GM03348 (cell line): ENCODE measurements around the gene PLEKHA6.

Experiments
- DNase-seq: peaks from one replicate; pipeline ENCODE4 v3.0.0; 2012; ENCODE audit warnings: low spot score

The PLEKHA6 gene

DNA sequence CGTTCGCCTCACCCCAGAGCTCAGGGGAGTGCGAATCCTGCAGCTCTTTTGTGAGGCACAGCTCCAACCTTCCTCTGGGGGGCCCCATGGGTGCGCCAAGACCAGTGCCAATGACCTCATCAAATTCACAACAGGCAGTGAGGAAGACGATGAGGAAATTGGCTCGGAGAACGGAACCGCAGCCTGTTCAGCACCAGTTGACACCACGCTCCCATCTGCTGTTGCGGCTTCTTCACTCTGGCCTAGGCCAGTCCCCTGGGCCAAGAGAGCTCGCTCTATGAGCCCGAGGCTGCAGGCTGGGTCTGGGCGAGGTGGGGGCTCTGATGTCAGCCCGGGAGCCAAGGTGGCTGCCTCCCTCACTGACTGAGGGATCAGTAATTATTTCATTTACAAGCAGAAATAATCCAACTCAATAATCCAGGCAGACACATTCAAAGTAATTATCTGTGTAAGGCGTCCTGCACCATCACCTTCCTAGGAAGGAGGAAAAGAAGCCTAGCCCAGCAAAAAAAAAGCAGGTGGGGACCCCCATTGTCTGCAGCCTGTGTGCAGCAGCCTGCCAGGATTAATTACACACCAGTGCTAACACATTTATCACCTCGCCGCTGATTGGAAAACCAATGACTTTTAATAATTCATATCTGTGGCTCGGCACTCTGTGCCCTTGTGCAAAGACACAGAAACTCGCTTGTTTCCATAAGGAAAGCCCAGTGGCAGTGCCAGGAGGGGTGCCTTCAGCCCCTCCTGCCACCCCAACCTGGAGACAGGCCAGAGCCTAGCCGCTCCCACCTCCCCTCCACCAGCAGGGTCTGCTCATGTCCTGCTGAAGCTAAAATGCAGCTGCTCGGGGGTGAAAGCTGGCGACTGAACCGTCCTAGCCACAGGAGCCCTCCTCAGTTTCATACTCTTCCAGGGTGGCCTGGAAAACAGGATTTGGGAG lies 1.9 kb downstream of the PLEKHA6 start:
- no peak for DNase-seq

DNA sequence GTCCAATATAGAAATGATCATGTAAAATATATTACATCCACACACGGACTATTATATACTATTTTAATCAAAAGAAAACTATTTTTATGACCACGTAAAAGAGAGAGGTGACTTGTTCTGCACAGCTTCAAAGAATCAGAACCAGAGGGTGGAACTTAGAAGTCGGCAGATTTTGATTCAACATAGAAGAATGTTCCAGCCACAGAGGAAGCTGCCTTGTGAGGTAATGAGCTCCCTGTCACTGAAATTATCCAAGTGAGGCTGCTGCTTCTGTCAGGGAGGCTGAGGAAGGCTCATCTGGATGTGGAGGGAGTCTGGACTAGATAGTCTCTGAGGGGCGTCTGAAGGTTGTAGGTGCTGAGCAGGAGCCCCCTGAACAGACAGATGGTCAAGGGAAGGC lies 2.7 kb downstream of the PLEKHA6 start:
- peak; percentile 28 for DNase-seq

DNA sequence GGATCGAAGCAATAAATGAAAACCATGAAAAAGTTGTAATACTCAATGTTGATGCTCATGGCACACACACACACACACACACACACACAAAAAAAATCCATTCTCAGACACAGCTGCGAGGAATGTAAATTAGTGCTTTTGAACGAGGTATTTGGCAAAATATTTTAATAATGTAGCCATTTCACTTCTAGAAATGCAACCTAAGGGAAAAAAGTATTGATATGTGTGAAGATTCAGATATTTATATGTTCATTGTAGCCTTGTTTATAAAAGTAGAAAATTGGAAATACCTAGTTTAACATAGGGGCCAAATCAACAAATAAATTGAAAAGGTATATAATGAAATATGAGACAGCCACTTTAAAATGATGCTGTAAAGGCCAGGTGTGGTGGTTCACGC lies 3.8 kb downstream of the PLEKHA6 start:
- DNase-seq, result no peak

DNA sequence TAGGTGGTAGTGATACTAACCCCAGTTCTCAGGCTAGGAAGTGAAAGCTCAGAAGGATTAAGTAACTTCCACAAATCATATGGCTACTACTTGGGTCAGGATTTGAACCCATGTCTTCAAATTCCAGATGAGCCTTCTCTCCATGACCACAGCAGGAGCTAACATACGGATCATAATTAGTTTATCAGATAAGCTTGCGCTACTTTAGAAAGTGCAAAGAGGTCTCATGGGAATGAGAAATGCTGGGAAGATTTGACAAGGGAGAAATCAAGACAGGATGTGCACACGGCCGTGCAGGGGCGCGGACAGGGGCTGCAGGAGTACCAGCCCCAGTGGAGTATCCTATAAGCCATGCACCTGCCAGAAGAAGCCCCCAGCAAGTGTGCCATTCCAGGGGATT lies 5.2 kb downstream of the PLEKHA6 start:
- DNase-seq, result no peak

DNA sequence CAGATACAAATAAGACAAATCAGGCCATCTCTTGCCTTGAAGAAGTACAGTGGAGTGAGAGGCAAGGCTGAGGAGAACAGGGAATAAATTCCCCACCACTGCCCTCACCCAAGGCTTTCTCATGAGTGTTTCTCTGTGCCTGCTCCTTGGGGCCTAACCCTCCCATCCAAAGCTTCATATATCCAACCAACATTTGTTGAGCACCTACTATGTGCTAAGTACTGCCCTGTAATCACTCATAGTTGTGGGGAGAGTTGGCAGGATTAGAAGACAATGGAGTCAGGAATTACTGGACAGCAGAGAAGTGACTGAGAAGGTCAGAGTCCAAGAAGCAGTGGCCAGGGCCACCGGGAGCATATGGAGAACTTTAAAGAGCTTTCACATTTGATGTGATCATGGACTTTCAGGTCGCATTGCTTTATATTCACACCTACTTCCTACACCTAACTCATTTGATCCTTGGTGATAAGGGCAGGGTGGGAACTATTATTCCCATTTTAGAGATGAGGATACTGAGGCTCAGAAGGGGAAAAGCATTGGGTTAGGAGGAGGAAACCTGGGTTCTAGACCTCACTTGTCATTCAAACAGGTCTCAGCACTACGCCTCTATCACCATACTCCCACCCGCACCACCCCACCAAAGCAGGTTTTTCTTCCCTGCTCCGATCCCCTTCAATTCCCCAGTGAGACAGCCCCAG lies 6.4 kb downstream of the PLEKHA6 start:
- no peak for DNase-seq

DNA sequence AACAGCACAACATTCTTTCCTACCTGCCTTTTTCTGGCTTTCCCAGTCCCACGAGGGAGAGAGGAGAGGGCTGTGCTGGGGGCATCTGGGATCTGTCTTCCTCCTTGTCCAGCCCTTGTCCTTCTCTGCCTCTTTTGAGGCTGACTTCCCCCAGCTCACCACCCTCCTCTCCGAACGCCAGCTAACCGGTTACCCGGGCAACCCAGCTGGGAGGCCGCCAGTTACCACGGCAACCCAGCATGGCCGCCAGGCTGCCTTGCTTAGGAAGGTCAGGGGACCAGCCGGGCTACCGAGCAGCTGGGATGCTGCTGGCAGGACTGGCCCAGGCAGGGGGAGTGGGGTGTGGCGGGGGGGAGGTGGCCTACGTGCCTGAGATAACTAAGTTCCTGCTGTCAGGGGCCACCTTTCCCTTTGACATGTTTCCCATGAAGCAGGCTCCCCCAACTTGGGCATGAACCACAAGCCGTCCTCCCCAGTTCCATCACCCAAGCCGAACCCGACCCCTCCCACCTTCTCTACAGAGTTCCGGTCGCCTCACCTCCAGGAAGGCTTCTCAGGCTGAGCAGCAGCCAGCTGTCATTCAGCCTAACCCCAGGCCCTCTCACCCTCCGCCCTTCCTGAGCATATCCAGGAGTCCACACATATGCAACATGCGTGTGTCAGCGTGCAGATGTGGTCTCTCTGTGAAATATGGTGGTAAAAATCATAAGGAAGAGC lies 8.7 kb downstream of the PLEKHA6 start:
- DNase-seq, result peak; percentile 62

DNA sequence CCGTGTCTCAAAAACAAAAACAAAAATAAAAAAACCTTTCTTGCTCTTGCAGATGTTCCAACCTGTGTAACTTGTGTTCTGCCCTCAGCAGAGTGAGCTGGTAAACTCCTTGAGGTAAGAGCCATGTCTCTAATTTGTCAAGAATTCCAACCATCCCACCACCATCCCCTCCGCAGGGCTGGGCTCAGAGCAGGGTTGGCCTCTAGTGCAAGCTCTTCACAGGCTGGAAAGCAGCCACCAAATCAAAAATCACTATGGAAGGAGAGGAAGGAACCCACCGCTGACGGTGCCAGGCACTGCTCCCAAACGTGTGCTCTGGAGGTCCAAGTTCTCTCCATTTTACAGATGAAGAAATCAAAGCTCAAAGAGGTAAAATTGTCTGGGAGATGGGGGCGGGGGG lies 9.4 kb downstream of the PLEKHA6 start:
- DNase-seq, result no peak

DNA sequence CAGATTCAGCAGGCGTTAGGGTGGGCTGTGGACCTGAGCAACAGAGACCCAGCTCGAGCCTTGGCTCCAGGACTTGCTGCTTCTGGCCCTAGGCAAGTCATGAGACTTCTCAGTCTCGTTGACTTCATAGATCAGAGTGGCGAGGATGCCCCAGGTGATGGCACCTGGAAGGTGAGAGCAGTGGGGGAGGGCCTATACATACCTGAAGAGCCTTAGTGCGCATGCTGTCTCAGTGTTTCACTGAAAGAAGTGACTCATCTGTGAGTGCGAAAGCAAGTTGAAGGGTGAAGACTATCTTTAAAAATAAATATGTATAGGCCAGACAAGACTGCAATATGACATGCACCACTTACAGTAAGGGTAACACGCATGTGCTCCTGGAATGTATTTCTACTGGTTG lies 10.1 kb downstream of the PLEKHA6 start:
- DNase-seq, result no peak

DNA sequence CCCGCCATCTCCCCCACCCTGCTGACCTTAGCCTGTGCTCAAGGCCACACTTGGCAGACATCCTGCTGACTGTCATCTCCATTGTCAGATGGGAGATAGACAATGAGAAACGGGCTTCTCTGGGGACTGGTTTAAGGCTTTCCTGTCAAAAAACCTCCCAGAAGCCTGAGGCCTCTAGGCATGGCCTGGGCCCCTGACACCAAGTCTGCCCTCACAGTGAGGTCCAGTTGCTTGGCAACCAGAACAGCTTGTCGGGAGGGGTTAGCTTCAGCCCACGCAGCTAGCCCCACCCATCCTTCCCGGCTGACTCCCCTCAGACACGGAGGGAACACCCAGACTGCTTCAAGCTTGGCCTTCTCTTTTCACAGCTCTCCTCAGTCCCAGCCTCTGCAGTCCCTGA lies 11.0 kb downstream of the PLEKHA6 start:
- DNase-seq, result peak; percentile 67

DNA sequence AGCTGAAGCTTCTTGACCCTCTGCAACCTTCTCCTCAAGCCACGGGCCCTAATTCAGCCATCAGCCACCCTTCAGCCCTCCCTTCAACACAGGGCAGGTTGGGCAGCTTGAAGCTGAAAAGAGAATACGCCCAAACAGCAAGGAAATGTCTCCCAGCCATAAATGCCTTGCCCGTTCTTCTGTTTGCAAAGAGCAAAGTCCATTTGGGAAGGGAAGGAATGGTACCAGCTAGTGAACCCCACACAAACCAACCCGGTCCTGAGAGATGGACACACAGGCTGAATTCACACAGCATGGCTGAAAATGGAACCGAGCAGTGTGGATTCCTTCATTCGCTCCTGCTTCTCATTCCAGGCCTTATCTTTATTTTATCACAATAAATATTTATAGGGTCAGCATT lies 11.5 kb downstream of the PLEKHA6 start:
- no peak for DNase-seq

DNA sequence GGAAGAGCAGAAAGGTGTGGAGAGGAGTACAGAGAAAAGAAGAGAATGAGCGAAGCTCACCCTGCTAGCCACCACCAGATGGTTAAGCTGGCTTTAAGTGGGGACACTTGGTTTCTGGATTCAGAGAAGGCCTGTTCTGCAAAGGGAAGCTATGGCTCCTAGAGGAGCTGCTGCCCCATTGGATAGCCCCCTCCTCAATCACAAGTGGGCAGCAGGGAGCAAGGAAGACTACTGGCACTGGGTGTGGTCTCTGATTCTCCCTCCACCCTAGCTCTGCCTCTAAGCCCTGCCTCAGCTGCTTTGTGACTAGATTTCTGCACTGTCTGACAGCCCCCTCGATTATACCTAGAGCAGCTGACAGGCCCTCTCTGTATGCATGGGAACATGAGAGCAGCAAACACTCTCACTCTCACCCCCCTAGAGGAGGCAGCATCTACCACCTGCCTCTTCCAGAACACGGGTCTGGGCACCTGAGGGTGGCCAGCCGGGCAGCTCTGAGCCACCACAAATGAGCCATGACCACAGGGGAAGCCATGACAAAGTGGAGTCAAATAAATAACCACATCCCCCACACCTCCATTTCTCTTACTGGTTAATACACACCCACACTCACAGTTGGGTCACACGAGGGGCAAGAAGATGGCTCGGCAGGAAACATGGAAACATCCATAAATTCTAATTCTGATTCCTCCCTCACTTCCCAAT lies 13.6 kb downstream of the PLEKHA6 start:
- no peak for DNase-seq

DNA sequence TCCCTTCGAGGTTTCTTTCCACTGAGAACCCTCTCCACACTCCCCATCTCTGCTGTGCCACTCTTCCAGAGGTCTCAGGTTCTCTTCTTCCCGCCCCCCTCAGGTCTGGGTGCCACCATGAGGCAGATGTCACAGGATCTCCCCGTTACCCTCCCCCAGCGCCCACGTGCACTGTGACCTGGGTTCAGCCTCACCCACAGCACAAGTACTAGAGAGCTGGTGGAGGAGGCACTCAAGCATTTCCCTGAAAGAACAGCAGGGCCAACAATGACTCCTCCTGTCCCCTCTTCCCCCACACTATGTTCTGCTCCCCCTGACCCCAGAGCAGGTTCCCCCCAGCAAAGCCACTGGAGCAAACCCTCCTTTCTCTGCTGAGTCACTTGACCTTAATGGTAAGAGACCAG lies 14.3 kb downstream of the PLEKHA6 start:
- DNase-seq, result no peak

DNA sequence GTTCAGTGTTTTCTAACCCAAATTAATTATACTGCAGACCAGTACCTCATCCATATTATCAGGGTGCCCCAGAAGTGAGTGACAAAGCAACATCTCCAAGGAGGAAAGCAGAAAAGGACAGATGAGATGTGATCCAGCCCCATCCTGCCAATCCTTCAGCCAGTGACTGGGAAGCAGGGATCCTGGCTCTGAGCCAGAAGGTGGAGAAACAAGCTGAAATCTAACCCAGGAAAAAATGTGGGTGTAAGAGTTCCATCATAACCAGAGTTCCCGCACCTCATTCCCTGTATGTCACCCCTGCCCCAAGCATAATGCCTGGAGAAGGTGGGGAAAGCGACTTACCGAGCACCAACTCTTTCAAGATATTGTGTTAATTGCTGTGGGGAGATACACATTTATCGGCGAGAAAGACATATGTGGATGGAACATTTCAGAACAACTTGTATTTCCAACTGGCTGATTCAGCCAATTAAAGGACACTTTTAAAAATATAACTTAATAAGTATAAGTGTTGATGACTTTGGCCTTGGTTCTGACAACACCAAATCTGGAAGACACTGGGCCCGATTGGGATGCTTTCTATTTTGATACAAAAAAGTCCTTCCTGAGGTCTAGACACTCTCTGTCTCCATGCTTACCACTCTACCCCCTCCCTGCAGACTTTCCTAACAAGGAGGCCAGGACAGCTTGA lies 14.9 kb downstream of the PLEKHA6 start:
- no peak for DNase-seq

DNA sequence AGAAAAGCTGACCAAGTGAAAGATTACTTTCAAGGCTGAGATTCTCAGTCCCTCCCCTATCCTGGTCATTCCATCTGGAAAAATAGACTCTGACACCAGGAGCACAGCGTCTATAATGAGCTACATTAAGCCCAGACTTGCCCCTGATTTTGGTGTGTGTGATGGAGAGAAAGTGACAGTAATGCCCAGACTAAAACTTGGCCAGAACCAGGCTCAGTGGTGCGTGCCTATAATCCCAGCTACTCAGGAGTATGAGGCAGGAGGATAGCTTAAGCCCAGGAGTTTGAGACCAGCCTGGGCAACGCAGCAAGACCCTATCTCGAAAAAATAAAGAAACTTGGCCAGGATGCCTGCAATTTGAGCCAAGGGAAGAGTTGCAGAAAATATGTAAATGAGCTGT lies 15.9 kb downstream of the PLEKHA6 start:
- DNase-seq, result no peak

DNA sequence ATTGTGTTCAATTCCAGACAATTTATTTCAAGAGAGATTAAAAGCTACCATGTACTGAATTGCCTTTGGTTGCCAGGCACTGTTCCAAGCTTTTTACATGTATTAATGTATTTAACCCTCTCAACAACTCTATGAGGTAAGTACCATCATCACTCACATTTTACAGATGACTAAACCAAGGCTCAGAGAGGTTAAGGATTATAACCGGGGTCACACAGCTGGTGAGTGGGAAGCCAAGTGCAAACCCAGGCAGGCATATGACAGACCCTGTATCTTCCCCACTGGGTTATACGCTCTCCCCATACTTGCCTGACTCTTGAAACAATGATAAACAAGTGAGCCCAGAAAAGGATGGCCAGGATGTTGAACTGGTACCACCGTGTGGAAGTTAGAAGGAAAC lies 16.5 kb downstream of the PLEKHA6 start:
- no peak for DNase-seq

DNA sequence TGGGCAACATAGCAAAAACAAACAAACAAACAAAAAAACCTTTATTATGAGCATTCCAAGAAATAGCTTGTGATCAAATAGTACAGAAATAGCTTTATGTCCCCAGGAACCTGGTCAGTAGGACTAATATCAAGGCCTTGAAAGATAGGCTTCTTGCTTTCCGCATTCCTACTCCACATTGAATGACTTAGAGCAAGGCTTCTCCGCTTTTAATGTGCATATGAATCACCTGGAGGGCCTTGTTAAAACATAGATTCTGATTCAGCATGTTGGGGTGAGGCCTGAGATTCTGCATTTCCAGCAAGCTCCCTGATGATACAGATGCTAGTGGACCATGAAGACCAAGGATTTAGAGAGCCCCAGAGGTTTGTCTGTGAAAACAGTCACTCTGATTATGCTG lies 17.4 kb downstream of the PLEKHA6 start:
- no peak for DNase-seq

DNA sequence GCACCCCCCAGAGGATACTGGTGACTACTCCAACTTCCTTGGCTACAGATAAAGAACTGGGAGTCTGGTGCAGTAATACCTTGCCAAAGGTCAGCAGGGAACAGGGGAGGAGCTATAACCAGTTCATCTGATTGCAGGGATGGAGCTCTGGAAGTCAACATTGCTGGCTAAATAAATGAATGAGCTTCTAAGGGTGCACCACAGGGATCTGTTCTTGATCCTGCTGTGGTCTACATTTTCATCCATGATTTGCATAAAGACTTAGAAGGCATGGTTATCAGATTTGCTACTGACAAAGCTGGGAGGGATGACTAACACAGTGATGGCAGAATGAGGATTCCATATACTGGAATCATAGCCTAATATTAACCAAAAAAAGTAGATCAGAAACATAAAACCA lies 18.3 kb downstream of the PLEKHA6 start:
- DNase-seq, result peak; percentile 21

DNA sequence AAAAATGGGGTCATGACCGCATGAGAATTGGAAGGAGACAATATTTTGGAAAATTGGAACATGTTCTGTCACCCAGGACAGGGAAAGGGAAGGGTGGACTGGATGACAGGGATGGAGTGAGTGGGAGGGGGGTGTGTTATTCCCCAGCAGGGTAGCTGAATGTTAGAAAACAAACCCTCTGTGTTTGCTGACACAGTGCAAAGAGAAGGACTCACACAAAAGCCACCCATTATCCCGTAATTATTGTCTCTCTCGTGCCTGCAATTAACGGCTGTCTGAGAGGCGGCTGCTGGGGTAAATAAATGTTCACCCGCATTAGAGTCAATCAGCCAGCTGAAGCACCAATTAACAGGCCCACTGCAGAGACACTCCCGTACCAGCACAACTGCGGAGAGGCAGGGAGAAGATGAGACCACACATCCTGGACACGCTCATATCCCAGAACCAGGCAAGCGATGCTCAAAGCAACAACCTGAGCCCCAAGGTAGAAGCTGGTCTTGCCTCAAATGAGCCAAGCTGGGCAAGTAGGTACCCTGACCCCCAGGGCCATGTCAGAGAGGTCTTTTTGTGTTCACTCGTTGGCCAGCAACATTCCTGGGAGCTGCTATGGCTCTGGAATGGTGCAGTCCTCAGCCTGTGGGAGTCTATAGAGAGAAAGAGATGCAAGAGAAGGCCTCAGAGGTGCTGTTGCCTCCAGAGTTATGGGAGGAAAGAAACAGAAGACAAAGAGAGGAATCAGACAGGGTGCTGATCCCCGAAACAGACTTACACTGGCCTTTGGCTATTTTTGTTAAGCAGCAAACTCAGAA lies 19.4 kb downstream of the PLEKHA6 start:
- DNase-seq, result no peak

DNA sequence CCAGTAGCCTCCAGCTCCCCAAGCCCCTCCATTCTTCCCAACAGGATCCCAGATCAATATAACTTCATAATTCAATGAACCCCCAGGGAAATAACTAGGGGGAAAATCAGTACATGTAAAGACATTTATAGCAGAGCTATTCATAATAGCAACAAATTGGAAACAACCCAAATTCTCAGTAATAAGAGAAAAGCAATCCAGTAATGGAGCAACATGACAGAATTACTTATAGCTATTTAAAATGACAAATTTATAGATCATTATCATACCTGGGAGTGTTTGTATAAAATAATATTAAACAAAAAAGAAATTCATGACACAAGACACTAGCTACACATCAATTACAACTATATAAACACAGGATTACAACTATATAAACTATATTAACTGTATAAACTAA lies 20.2 kb downstream of the PLEKHA6 start:
- no peak for DNase-seq

DNA sequence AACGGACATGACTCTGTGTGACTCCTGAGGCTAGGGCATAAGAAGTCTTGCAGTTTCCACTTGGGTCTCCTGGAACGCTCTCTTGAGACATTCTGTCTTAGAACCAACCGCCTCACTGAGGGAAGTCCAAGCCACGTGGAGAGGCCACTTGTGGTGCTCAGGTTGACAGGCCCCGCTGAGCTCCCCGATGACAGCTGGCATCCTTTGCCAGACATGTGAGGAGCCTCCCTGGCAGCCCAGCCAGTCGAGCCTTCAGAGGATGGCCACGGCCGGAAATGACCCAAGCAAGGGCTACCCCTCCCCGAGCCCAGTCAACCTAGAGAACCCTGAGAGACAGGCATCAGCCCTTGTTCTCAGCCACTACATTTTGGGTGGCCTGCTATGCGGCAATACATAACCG lies 20.7 kb downstream of the PLEKHA6 start:
- no peak for DNase-seq

DNA sequence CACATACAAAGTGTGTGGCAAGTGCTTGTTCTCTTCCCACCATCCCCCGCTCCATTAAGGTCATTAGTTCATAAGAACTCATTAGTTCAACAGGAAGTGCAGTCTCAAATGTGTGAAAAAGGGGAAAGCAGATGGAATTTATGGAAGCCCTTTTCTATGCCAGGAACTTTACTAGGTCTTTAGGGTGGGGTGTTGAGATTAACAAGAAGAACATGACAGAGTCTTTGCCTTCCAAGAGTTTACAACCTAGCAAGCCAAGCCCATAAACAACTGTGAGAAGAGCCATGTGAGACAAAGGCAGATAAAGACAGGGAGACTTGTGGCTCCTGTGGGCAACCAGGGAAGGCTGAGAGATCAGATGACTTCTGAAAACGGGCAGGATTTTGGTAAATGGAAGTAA lies 21.4 kb downstream of the PLEKHA6 start:
- no peak for DNase-seq
